ENCODE results near the gene CCDC148. TPM values are rescaled to one million over a fixed set of nuclear protein-coding genes. Genes with fewer than 3 reads are reported as not detected.

CCDC148 gene
- total and polyA plus RNA-seq, 2 experiments from 2014 or later: 1.2 to 1.8 TPM

DNA sequence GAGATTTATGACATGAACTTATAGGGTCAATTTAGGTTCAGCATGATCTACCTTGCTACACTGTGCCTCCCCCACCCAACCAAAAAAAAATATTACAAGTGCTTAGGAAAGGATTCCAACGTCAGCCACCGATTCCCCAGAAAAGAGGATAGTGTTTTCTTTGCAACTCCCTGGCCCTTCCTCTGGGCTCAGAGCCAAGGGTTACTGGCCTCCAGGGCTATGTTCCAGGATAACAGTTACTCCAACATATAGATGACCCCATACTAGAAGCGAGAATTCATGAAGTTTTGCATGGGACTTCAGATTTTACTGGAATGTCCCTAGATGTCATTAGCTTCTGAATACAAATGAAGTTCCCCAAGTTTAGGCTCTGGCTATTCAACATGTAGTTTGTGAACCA is 182.8 kb downstream of the CCDC148 start:
- H3K4me2 ChIP-seq: no peak overlapping the region
- no peak overlapping the region for H3K27ac ChIP-seq (ENCODE audit: low read depth)
- Mint-ChIP-seq H3K9me3 (peaks cover 17% of the 10 kb centered on the region; the same call in 2 of the 3 replicates), H3K4me3 (no peak overlapping the region), H3K27ac (no peak overlapping the region), H3K4me1 (no peaks in the 10 kb centered on the region), H3K27me3 (ENCODE audit: insufficient read depth, low read depth, poor library complexity) (no peaks in the 10 kb centered on the region), H3K36me3 (ENCODE audit: low read depth) (peaks cover 15% of the 10 kb centered on the region)
- no peaks in the 10 kb centered on the region for H4K20me1 ChIP-seq (replicated peaks; ENCODE audit: insufficient read depth)
- TF ChIP-seq EZH2 (IDR thresholded peaks at IDR 0.05; ENCODE audit: low read depth, unreplicated experiment): no peak
- TF ChIP-seq, protein P1, sequence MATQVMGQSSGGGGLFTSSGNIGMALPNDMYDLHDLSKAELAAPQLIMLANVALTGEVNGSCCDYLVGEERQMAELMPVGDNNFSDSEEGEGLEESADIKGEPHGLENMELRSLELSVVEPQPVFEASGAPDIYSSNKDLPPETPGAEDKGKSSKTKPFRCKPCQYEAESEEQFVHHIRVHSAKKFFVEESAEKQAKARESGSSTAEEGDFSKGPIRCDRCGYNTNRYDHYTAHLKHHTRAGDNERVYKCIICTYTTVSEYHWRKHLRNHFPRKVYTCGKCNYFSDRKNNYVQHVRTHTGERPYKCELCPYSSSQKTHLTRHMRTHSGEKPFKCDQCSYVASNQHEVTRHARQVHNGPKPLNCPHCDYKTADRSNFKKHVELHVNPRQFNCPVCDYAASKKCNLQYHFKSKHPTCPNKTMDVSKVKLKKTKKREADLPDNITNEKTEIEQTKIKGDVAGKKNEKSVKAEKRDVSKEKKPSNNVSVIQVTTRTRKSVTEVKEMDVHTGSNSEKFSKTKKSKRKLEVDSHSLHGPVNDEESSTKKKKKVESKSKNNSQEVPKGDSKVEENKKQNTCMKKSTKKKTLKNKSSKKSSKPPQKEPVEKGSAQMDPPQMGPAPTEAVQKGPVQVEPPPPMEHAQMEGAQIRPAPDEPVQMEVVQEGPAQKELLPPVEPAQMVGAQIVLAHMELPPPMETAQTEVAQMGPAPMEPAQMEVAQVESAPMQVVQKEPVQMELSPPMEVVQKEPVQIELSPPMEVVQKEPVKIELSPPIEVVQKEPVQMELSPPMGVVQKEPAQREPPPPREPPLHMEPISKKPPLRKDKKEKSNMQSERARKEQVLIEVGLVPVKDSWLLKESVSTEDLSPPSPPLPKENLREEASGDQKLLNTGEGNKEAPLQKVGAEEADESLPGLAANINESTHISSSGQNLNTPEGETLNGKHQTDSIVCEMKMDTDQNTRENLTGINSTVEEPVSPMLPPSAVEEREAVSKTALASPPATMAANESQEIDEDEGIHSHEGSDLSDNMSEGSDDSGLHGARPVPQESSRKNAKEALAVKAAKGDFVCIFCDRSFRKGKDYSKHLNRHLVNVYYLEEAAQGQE (IDR thresholded peaks at IDR 0.05; ENCODE audit: unreplicated experiment): no peak
- TF ChIP-seq, protein P2, sequence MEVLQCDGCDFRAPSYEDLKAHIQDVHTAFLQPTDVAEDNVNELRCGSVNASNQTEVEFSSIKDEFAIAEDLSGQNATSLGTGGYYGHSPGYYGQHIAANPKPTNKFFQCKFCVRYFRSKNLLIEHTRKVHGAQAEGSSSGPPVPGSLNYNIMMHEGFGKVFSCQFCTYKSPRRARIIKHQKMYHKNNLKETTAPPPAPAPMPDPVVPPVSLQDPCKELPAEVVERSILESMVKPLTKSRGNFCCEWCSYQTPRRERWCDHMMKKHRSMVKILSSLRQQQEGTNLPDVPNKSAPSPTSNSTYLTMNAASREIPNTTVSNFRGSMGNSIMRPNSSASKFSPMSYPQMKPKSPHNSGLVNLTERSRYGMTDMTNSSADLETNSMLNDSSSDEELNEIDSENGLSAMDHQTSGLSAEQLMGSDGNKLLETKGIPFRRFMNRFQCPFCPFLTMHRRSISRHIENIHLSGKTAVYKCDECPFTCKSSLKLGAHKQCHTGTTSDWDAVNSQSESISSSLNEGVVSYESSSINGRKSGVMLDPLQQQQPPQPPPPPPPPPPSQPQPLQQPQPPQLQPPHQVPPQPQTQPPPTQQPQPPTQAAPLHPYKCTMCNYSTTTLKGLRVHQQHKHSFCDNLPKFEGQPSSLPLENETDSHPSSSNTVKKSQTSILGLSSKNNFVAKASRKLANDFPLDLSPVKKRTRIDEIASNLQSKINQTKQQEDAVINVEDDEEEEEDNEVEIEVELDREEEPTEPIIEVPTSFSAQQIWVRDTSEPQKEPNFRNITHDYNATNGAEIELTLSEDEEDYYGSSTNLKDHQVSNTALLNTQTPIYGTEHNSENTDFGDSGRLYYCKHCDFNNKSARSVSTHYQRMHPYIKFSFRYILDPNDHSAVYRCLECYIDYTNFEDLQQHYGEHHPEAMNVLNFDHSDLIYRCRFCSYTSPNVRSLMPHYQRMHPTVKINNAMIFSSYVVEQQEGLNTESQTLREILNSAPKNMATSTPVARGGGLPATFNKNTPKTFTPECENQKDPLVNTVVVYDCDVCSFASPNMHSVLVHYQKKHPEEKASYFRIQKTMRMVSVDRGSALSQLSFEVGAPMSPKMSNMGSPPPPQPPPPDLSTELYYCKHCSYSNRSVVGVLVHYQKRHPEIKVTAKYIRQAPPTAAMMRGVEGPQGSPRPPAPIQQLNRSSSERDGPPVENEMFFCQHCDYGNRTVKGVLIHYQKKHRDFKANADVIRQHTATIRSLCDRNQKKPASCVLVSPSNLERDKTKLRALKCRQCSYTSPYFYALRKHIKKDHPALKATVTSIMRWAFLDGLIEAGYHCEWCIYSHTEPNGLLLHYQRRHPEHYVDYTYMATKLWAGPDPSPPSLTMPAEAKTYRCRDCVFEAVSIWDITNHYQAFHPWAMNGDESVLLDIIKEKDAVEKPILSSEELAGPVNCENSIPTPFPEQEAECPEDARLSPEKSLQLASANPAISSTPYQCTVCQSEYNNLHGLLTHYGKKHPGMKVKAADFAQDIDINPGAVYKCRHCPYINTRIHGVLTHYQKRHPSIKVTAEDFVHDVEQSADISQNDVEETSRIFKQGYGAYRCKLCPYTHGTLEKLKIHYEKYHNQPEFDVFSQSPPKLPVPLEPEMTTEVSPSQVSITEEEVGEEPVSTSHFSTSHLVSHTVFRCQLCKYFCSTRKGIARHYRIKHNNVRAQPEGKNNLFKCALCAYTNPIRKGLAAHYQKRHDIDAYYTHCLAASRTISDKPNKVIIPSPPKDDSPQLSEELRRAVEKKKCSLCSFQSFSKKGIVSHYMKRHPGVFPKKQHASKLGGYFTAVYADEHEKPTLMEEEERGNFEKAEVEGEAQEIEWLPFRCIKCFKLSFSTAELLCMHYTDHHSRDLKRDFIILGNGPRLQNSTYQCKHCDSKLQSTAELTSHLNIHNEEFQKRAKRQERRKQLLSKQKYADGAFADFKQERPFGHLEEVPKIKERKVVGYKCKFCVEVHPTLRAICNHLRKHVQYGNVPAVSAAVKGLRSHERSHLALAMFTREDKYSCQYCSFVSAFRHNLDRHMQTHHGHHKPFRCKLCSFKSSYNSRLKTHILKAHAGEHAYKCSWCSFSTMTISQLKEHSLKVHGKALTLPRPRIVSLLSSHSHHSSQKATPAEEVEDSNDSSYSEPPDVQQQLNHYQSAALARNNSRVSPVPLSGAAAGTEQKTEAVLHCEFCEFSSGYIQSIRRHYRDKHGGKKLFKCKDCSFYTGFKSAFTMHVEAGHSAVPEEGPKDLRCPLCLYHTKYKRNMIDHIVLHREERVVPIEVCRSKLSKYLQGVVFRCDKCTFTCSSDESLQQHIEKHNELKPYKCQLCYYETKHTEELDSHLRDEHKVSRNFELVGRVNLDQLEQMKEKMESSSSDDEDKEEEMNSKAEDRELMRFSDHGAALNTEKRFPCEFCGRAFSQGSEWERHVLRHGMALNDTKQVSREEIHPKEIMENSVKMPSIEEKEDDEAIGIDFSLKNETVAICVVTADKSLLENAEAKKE (CRISPR knock-in tag; IDR thresholded peaks at IDR 0.05): no peak
- no peak for TF ChIP-seq STAT1 (IDR thresholded peaks at IDR 0.05; ENCODE audit: unreplicated experiment)
- TF ChIP-seq POLR2AphosphoS5 (IDR thresholded peaks at IDR 0.05; ENCODE audit: low read depth): no peak
- TF ChIP-seq, protein P3, sequence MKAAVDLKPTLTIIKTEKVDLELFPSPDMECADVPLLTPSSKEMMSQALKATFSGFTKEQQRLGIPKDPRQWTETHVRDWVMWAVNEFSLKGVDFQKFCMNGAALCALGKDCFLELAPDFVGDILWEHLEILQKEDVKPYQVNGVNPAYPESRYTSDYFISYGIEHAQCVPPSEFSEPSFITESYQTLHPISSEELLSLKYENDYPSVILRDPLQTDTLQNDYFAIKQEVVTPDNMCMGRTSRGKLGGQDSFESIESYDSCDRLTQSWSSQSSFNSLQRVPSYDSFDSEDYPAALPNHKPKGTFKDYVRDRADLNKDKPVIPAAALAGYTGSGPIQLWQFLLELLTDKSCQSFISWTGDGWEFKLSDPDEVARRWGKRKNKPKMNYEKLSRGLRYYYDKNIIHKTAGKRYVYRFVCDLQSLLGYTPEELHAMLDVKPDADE (IDR thresholded peaks at IDR 0.05): no peak
- TF ChIP-seq CREB1 (CRISPR knock-in tag; IDR thresholded peaks at IDR 0.05; ENCODE audit: low read depth): no peak
- no peak for TF ChIP-seq NANOG (IDR thresholded peaks at IDR 0.05; ENCODE audit: borderline replicate concordance)
- TF ChIP-seq, protein P4, sequence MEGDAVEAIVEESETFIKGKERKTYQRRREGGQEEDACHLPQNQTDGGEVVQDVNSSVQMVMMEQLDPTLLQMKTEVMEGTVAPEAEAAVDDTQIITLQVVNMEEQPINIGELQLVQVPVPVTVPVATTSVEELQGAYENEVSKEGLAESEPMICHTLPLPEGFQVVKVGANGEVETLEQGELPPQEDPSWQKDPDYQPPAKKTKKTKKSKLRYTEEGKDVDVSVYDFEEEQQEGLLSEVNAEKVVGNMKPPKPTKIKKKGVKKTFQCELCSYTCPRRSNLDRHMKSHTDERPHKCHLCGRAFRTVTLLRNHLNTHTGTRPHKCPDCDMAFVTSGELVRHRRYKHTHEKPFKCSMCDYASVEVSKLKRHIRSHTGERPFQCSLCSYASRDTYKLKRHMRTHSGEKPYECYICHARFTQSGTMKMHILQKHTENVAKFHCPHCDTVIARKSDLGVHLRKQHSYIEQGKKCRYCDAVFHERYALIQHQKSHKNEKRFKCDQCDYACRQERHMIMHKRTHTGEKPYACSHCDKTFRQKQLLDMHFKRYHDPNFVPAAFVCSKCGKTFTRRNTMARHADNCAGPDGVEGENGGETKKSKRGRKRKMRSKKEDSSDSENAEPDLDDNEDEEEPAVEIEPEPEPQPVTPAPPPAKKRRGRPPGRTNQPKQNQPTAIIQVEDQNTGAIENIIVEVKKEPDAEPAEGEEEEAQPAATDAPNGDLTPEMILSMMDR (conservative IDR thresholded peaks at IDR 0.05; ENCODE audit: low read depth in 2 of 2): no peak
- no peak for TF ChIP-seq ZNF331 (CRISPR knock-in tag; IDR thresholded peaks at IDR 0.05; ENCODE audit: low read depth)
- no peak for TF ChIP-seq JUNB (IDR thresholded peaks at IDR 0.05; ENCODE audit: unreplicated experiment)
- no peak for TF ChIP-seq EZH2phosphoT487 (IDR thresholded peaks at IDR 0.05; ENCODE audit: unreplicated experiment)
- no peak for TF ChIP-seq ZNF114 (CRISPR knock-in tag; IDR thresholded peaks at IDR 0.05)
- ATAC-seq (no peak), DNase-seq (ENCODE audit: low spot score) (no peak)
- 0 out of 2 replicates have a peak, but pooled peaks cover 6% of the 10 kb centered on the region for H3K36me3 ChIP-seq (ENCODE audit: insufficient read depth)
- H3K27me3 ChIP-seq (ENCODE audit: insufficient read depth): no peaks in the 10 kb centered on the region
- no peaks in the 10 kb centered on the region for H3K4me1 ChIP-seq (ENCODE audit: insufficient read depth)
- no peak overlapping the region for H3K4me3 ChIP-seq
- no peaks in the 10 kb centered on the region for H3K9me2 ChIP-seq (ENCODE audit: insufficient read depth)
- H3K79me2 ChIP-seq (replicated peaks; ENCODE audit: insufficient read depth): no peaks in the 10 kb centered on the region
- no peaks in the 10 kb centered on the region for H3F3A ChIP-seq (replicated peaks; ENCODE audit: low read depth)
- no peak overlapping the region for H2AFZ ChIP-seq

Measured in GM23338 (cell line).